RWPE1 (cell line): ENCODE measurements around the gene CFAP97.
"Not testable (repeated sequence)": the region's sequence is repeated elsewhere in the genome, so short reads cannot be mapped to it uniquely, and the experiment has no call there.

Source experiments
- CTCF ChIA-PET: fragments of 350-600 bp; sonication (Branson Sonifier 250); formaldehyde crosslinking; extraction: SDS; loops from one replicate; lab custom pipeline; 2021; lab: Yijun Ruan, JAX
- POLR2A ChIA-PET: fragments of 400-600 bp; formaldehyde crosslinking; extraction: SDS; loops from one replicate; lab custom pipeline; 2020; ENCODE audit warnings: antibody characterized with exemption; ENCODE audit not compliant: low non-redundant PET; lab: Yijun Ruan, JAX
- DNase-seq: peaks from one replicate; pipeline ENCODE4 v3.0.0; 2012; ENCODE audit warnings: low spot score
- H3K27ac ChIP-seq: fragments of 450-650 bp; 2 replicates; pipeline ENCODE4 v1.5.1; 2017
- CTCF ChIP-seq: fragments of 450-650 bp; conservative IDR thresholded peaks from 2 replicates; pipeline ENCODE4 v1.5.1; 2017; ENCODE audit warnings: low read depth, mild to moderate bottlenecking

CFAP97 gene

GRCh38 chr4:185127021-185127925 lies 76.5 kb downstream of the CFAP97 start:
- ChIA-PET POLR2A (no interaction called here), CTCF (no interaction called here)
- H3K27ac ChIP-seq, result no peak overlapping the region
- no peak for TF ChIP-seq CTCF
- DNase-seq, result no peak

DNA sequence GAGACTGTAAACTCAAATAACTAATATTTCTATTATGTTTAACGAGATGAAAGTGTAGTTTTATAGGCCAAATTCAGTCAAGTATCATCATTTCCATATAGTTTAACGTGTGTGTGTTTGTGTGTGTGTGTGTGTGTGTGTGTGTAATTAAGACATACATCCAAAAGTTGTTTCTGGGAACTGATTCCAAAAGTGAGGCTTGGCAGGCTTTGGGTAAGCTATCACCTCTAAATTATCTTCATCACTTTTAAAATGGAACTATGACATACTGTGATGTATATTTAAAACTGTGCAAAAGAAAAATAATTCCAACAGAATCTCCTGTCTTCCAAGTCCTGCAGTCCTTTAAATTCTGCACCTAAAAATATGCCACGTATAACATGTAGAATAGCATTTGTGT lies 79.8 kb downstream of the CFAP97 start:
- DNase-seq, result no peak
- POLR2A ChIA-PET, result no interaction called here
- CTCF ChIA-PET, result interaction anchor here (1.7 kb wide), 1 partner anchor 11 kb away, joined by 5 read pairs; no protein-coding TSS in a partner anchor
- no peak for TF ChIP-seq CTCF
- no peak overlapping the region for H3K27ac ChIP-seq

DNA sequence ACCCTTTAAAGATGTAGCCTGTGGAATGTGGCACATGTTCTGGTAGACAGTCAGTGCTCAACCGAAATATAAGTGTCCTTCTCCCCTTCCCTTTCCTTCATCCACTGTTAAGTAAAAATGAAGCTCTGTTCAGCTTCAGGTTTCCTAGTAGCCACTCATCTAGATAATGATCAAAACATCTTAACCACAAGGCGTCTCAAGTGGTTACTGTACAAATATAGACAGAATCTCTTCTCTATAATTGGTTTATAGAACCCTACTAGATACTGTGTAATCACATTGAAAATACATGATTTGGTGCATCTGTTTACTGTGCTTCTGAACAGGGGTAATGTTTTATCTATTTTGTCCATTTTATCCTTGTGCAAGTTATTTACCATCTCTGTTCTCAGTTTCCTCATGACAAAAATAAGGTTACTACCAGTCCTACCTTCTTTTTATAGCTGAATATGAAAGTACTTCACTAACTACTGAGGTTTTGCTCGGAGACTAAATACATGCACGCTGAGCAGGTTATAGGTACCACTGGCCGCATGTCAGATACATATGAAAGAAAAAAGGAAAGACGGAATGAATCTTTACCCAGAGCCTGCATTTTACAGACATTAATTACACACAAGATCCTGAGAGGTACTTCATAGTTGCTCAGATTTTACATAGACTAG lies 81.0 kb downstream of the CFAP97 start:
- CTCF ChIA-PET, result interaction anchor here (1.7 kb wide), 1 partner anchor 12 kb away, joined by 5 read pairs; no protein-coding TSS in a partner anchor

DNA sequence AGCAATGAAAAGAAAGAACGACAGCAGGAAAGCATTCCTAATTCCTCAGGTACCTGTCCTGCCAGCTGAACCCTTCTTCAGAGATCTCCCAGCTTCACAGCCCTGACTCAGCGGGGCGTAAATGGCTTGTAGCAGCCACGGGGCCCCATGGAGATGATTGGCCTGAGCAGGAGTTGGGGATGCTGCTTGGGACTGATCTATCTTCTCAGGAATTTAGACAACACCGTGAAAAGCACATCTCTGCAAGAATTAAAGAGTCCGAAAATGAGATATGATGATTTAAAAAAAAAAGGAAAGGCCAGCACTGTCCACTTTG lies 83.2 kb downstream of the CFAP97 start:
- H3K27ac ChIP-seq, result no peak overlapping the region
- DNase-seq, result no peak
- ChIA-PET POLR2A (no interaction called here), CTCF (no interaction called here)
- TF ChIP-seq CTCF, result no peak

More for the DNA sequence above, 81.0 kb downstream of the CFAP97 start:
- H3K27ac ChIP-seq, result no peak overlapping the region
- no peak for TF ChIP-seq CTCF
- no peak for DNase-seq
- POLR2A ChIA-PET, result no interaction called here

- no peak for DNase-seq
- ChIA-PET POLR2A (no interaction called here), CTCF (no interaction called here)
- no peak for TF ChIP-seq CTCF
- no peak overlapping the region for H3K27ac ChIP-seq
These were observed 83.7 kb downstream of the CFAP97 start for GRCh38 chr4:185119927-185120630.

- DNase-seq, CTCF ChIA-PET, POLR2A ChIA-PET, H3K27ac ChIP-seq: not testable (repeated sequence)
These were observed 84.3 kb downstream of the CFAP97 start for GRCh38 chr4:185119467-185119866.
